IMR-90 (cell line): ENCODE measurements around the gene INPP4A. TPM values are rescaled to one million over a fixed set of nuclear protein-coding genes. Genes with fewer than 3 reads are reported as not detected.

ENCODE experiments used
- ATAC-seq: fragments of 200-7000 bp; cut with Tn5 transposase; 2 replicates; pipeline ENCODE4 v1.9.1; 2020; ENCODE audit warnings: low read depth, mild to moderate bottlenecking, moderate library complexity
- BruUV-seq: library from RNA; stranded (reverse); fragments of 400-500 nt; replicated peaks from 2 replicates; lab custom pipeline; 2021; lab: Mats Ljungman, UMichigan
- CTCF ChIA-PET: fragments of 300-600 bp; formaldehyde crosslinking; extraction: SDS; loops from one replicate; lab custom pipeline; 2021; ENCODE audit warnings: antibody characterized with exemption; lab: Yijun Ruan, JAX
- POLR2A ChIA-PET: fragments of 300-600 bp; sonication (Branson Sonifier 250); formaldehyde crosslinking; loops from one replicate; lab custom pipeline; 2022; ENCODE audit warnings: antibody characterized with exemption; ENCODE audit not compliant: unreplicated experiment; lab: Charles Lee
- DNase-seq: peaks from one replicate; pipeline ENCODE4 v3.0.0; 2013
- H2AFZ ChIP-seq: replicated peaks from 2 replicates; pipeline ENCODE3; 2013; ENCODE audit warnings: low read length, mild to moderate bottlenecking; ENCODE audit not compliant: poor library complexity
- H2AK5ac ChIP-seq: 2 replicates; pipeline ENCODE4 v1.6.1; 2013; ENCODE audit warnings: low read depth, low read length, inconsistent platforms
- H2AK9ac ChIP-seq: replicated peaks from 2 replicates; pipeline ENCODE3; 2013; ENCODE audit warnings: mild to moderate bottlenecking, low read depth, low read length, moderate library complexity; ENCODE audit not compliant: poor library complexity
- H2BK120ac ChIP-seq: 2 replicates; pipeline ENCODE4 v1.6.1; 2013; ENCODE audit warnings: low read depth, low read length, inconsistent platforms
- H2BK15ac ChIP-seq: 3 replicates; pipeline ENCODE4 v1.6.1; 2013; ENCODE audit warnings: low read depth, low read length, inconsistent platforms
- H2BK20ac ChIP-seq: 2 replicates; pipeline ENCODE4 v1.6.1; 2013; ENCODE audit warnings: low read depth, mild to moderate bottlenecking, inconsistent platforms, low read length, moderate library complexity
- H2BK5ac ChIP-seq: 2 replicates; pipeline ENCODE4 v1.6.1; 2013; ENCODE audit warnings: mild to moderate bottlenecking, low read depth, low read length, inconsistent platforms; ENCODE audit not compliant: poor library complexity, severe bottlenecking
- H3K14ac ChIP-seq: replicated peaks from 2 replicates; pipeline ENCODE4 v1.6.1; 2013; ENCODE audit warnings: low read depth, low read length, inconsistent platforms
- H3K18ac ChIP-seq: 2 replicates; pipeline ENCODE4 v1.6.1; 2013; ENCODE audit warnings: low read depth, low read length, control low read depth
- H3K23ac ChIP-seq: 2 replicates; pipeline ENCODE4 v1.6.1; 2013; ENCODE audit warnings: low read depth, low read length, inconsistent platforms
- H3K27ac ChIP-seq: 2 replicates; pipeline ENCODE4 v1.5.1; 2013; ENCODE audit warnings: mild to moderate bottlenecking, control low read depth, low read length; ENCODE audit not compliant: insufficient read depth
- H3K27me3 ChIP-seq: 2 replicates; pipeline ENCODE4 v1.6.1; 2013; ENCODE audit warnings: low read length; ENCODE audit not compliant: control insufficient read depth, insufficient read depth
- H3K36me3 ChIP-seq: 2 replicates; pipeline ENCODE4 v1.6.1; 2013; ENCODE audit warnings: low read length, mixed read lengths; ENCODE audit not compliant: control insufficient read depth, insufficient read depth
- H3K4ac ChIP-seq: 2 replicates; pipeline ENCODE4 v1.6.1; 2013; ENCODE audit warnings: low read depth, low read length, inconsistent platforms
- H3K4me1 ChIP-seq: 2 replicates; pipeline ENCODE4 v1.6.1; 2013; ENCODE audit warnings: low read length, mixed read lengths; ENCODE audit not compliant: control insufficient read depth, insufficient read depth
- H3K4me2 ChIP-seq: 2 replicates; pipeline ENCODE4 v1.6.1; 2013; ENCODE audit warnings: low read depth, mild to moderate bottlenecking, control low read depth, low read length, moderate library complexity
- H3K4me3 ChIP-seq: 2 replicates; pipeline ENCODE4 v1.5.1; 2013; ENCODE audit warnings: low read depth, mild to moderate bottlenecking, control low read depth, low read length, moderate library complexity; ENCODE audit not compliant: insufficient read depth
- H3K56ac ChIP-seq: 2 replicates; pipeline ENCODE4 v1.6.1; 2013; ENCODE audit warnings: low read length, inconsistent platforms; ENCODE audit not compliant: insufficient read depth; ENCODE audit errors: extremely low read depth
- H3K79me1 ChIP-seq, 2 experiments: 2 replicates each; pipeline ENCODE4 v1.6.1; 2013; ENCODE audit warnings: low read length in 2 of 2, inconsistent platforms in 1 of 2, low read depth in 1 of 2
- H3K9ac ChIP-seq: 2 replicates; pipeline ENCODE4 v1.6.1; 2013; ENCODE audit warnings: low read depth, low read length, control low read depth
- H3K9me1 ChIP-seq: 2 replicates; pipeline ENCODE4 v1.6.1; 2013; ENCODE audit warnings: low read length, inconsistent platforms; ENCODE audit not compliant: insufficient read depth
- H3K9me3 ChIP-seq: 2 replicates; pipeline ENCODE4 v1.6.1; 2013; ENCODE audit warnings: low read length; ENCODE audit not compliant: control insufficient read depth, insufficient read depth
- H4K20me1 ChIP-seq: 2 replicates; pipeline ENCODE4 v1.6.1; 2013; ENCODE audit warnings: low read length, inconsistent platforms; ENCODE audit not compliant: insufficient read depth
- H4K5ac ChIP-seq: 2 replicates; pipeline ENCODE4 v1.6.1; 2013; ENCODE audit warnings: mild to moderate bottlenecking, low read depth, low read length, control low read depth
- H4K8ac ChIP-seq, 2 experiments: 2 replicates each; pipeline ENCODE4 v1.6.1; 2013; ENCODE audit warnings: low read depth in 2 of 2, low read length in 2 of 2, control low read depth in 1 of 2, inconsistent platforms in 1 of 2
- H4K91ac ChIP-seq: 2 replicates; pipeline ENCODE4 v1.6.1; 2013; ENCODE audit warnings: low read depth, low read length, inconsistent platforms; ENCODE audit not compliant: insufficient read depth
- CEBPB ChIP-seq: IDR thresholded peaks from 2 replicates; pipeline ENCODE4 v1.6.1; 2012; ENCODE audit warnings: low read depth, low read length, improper control_type of control experiment
- CHD1 ChIP-seq: IDR thresholded peaks from 2 replicates; pipeline ENCODE4 v1.6.1; 2012; ENCODE audit warnings: low read depth, low read length, improper control_type of control experiment
- ELK1 ChIP-seq: fragments of 150-350 bp; IDR thresholded peaks from 2 replicates; pipeline ENCODE4 v1.6.1; 2016; ENCODE audit warnings: low read depth, mild to moderate bottlenecking, low read length, moderate library complexity, borderline replicate concordance
- FOS ChIP-seq: fragments of 150-350 bp; IDR thresholded peaks from 2 replicates; pipeline ENCODE4 v1.6.1; 2016; ENCODE audit warnings: low read depth, low read length
- WGBS, 2 experiments: methylation state at CpG; one replicate each; pipeline versions ENCODE4 v1.1.5 to v1.1.7; 2013; ENCODE audit warnings: missing lambda C conversion rate in 2 of 2; ENCODE audit not compliant: insufficient read length in 1 of 2; ENCODE audit errors: extremely low coverage in 2 of 2; 5-methylcytosine and 5-hydroxymethylcytosine counted together
- dilution Hi-C: fragments of 300-500 bp; cut with HindIII; formaldehyde crosslinking; loops from one replicate; pipeline ENCODE4 v1.14.3; 2018; ENCODE audit warnings: low sequenced_read_pairs; ENCODE audit not compliant: unreplicated experiment
- in situ Hi-C: fragments of 300-500 bp; cut with MboI; formaldehyde crosslinking; loops from 3 replicates; pipeline ENCODE4 v1.14.3; 2019; ENCODE audit warnings: low sequenced_read_pairs, inconsistent platforms, mixed read lengths
- intact Hi-C: fragments of 100-400 bp; cut with micrococcal nuclease; formaldehyde crosslinking; loops from 2 replicates; pipeline ENCODE4 v1.10.0; 2022
- polyA plus RNA-seq, 3 experiments: library from polyadenylated mRNA; depleted of rRNA; stranded (reverse); fragments of >200 nt; gene quantifications; 2 replicates each; pipeline ENCODE4 v1.2.3, GENCODE V29; 2012; ENCODE audit warnings: low replicate concordance in 1 of 3
- total RNA-seq: library from RNA; depleted of rRNA; stranded (reverse); fragments of >200 nt; gene quantifications from 2 replicates; pipeline ENCODE4 v1.2.3, GENCODE V29; 2012

The INPP4A gene
- total and polyA plus RNA-seq, 2 of the 4 experiments (the other 2 are of a cell fraction): 14.5 to 27.1 TPM

DNA sequence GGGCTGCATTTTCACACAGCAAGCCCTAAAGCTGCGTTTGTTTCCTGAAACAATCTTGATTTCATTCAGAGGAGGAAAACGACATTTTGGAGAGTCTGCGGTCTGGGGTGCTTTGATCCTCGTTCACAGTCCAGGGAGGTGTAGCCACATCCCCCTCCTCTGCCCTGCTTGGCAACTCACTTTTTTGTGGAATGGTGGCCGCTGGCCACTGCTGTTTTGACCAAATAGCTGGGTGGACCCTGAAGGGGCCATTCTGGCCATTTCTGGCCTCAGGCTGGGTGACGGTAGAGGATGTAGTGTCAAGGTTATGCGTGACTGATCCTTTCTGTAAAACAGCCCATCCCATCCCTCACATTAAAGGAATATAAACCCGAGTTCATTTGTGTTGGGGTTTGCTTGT lies 62.2 kb downstream of the INPP4A start:
- H2AK5ac ChIP-seq: no peak overlapping the region
- peaks cover 21% of the 10 kb centered on the region for H4K20me1 ChIP-seq
- intact Hi-C loops: no loop called here
- no TSS peak for BruUV-seq
- no peak for ATAC-seq
- H3K23ac ChIP-seq: no peak overlapping the region
- H3K9ac ChIP-seq: no peak overlapping the region
- no peak overlapping the region for H3K56ac ChIP-seq
- DNase-seq: no peak
- in situ Hi-C loops: no loop called here
- peaks cover 26% of the 10 kb centered on the region for H3K4me1 ChIP-seq
- H3K27me3 ChIP-seq: no peaks in the 10 kb centered on the region
- dilution Hi-C loops: no loop called here
- H3K36me3 ChIP-seq: no peaks in the 10 kb centered on the region
- H4K8ac ChIP-seq: no peak overlapping the region
- no peak overlapping the region for H2BK20ac ChIP-seq
- POLR2A ChIA-PET: no interaction called here
- H2AK9ac ChIP-seq: no peak overlapping the region
- H3K9me3 ChIP-seq: no peaks in the 10 kb centered on the region
- no CpG with 5 or more reads among the region's 8 CpGs for WGBS, 2 experiments
- CTCF ChIA-PET: no interaction called here
- H3K14ac ChIP-seq: no peak overlapping the region
- H2BK5ac ChIP-seq: no peak overlapping the region
- H3K4me3 ChIP-seq: no peak overlapping the region
- no peak overlapping the region for H2AFZ ChIP-seq
- TF ChIP-seq FOS (no peak), CEBPB (no peak), ELK1 (no peak), CHD1 (no peak)
- H2BK120ac ChIP-seq: no peak overlapping the region
- H3K9me1 ChIP-seq: peaks cover 23% of the 10 kb centered on the region; the same call in 1 of the 2 replicates
- H4K5ac ChIP-seq: no peak overlapping the region
- H3K4me2 ChIP-seq: no peak overlapping the region
- peaks cover 10 to 79% of the 10 kb centered on the region in 2 experiments for H3K79me1 ChIP-seq
- H3K27ac ChIP-seq: no peak overlapping the region
- H3K4ac ChIP-seq: no peak overlapping the region
- no peak overlapping the region for H4K91ac ChIP-seq
- H2BK15ac ChIP-seq: no peak overlapping the region
- no peak overlapping the region for H3K18ac ChIP-seq
